SU-DHL-6 (cell line): ENCODE measurements around the gene AHRR.
"Not testable (repeated sequence)": the region's sequence is repeated elsewhere in the genome, so short reads cannot be mapped to it uniquely, and the experiment has no call there.

Experiments used
- EZH2phosphoT487 ChIP-seq: fragments of 200-600 bp; sonication (generic), shearing (Covaris generic); conservative IDR thresholded peaks from 2 replicates; pipeline ENCODE4 v1.6.1; 2018; ENCODE audit warnings: mild to moderate bottlenecking, antibody characterized with exemption, low read length, moderate library complexity, mixed read lengths
- TF ChIP-seq, protein P1 (sequence below): fragments of 200-600 bp; sonication (generic); IDR thresholded peaks from one replicate; pipeline ENCODE4 v1.5.1; 2017; ENCODE audit warnings: antibody characterized with exemption, mild to moderate bottlenecking, low read length, moderate library complexity; ENCODE audit not compliant: insufficient read depth, poor library complexity, severe bottlenecking

DNA sequence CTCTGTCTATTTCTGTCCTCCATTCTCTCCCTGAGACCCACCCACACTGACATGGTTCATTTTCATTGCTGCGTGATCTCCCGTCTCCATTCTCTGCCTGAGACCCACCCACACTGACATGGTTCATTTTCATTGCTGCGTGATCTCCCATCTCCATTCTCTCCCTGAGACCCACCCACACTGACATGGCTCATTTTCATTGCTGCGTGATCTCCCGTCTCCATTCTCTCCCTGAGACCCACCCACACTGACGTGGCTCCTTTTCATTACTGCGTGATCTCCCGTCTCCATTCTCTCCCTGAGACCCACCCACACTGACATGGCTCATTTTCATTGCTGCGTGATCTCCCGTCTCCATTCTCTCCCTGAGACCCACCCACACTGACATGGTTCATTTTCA, 30.2 kb upstream of the AHRR start:
- TF ChIP-seq, protein P1, sequence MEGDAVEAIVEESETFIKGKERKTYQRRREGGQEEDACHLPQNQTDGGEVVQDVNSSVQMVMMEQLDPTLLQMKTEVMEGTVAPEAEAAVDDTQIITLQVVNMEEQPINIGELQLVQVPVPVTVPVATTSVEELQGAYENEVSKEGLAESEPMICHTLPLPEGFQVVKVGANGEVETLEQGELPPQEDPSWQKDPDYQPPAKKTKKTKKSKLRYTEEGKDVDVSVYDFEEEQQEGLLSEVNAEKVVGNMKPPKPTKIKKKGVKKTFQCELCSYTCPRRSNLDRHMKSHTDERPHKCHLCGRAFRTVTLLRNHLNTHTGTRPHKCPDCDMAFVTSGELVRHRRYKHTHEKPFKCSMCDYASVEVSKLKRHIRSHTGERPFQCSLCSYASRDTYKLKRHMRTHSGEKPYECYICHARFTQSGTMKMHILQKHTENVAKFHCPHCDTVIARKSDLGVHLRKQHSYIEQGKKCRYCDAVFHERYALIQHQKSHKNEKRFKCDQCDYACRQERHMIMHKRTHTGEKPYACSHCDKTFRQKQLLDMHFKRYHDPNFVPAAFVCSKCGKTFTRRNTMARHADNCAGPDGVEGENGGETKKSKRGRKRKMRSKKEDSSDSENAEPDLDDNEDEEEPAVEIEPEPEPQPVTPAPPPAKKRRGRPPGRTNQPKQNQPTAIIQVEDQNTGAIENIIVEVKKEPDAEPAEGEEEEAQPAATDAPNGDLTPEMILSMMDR = not testable (repeated sequence)
- TF ChIP-seq EZH2phosphoT487 = not testable (repeated sequence)
